ENCODE measurements around the gene BLZF1. TPM values are rescaled to one million over a fixed set of nuclear protein-coding genes. Genes with fewer than 3 reads are reported as not detected.
"Not testable (repeated sequence)": the region's sequence is repeated elsewhere in the genome, so short reads cannot be mapped to it uniquely, and the experiment has no call there.

The BLZF1 gene
- total RNA-seq, 1 donor from 2014 or later = 22.1 TPM

- Histone ChIP-seq H3K36me3 (no peaks in the 10 kb centered on the region), H3K9me3 (no peaks in the 10 kb centered on the region), H3K27me3 (no peaks in the 10 kb centered on the region), H3K4me1 (no peaks in the 10 kb centered on the region), H3K4me3 (no peak overlapping the region), H3K27ac (no peak overlapping the region)
- intact Hi-C loops (cut with DNase I) = no loop called here
- DNase-seq (ENCODE audit: extremely low spot score in 2 of 2) = no peak
- TF ChIP-seq POLR2A (IDR thresholded peaks at IDR 0.05) = no peak
- TF ChIP-seq POLR2AphosphoS5 (IDR thresholded peaks at IDR 0.05; ENCODE audit: insufficient read depth in 1 of 2, low read depth in 1 of 2) = no peak
- no peak for TF ChIP-seq CTCF (IDR thresholded peaks at IDR 0.05)
These were observed 37.1 kb upstream of the BLZF1 start for GRCh38 chr1:169330927-169331326.

DNA sequence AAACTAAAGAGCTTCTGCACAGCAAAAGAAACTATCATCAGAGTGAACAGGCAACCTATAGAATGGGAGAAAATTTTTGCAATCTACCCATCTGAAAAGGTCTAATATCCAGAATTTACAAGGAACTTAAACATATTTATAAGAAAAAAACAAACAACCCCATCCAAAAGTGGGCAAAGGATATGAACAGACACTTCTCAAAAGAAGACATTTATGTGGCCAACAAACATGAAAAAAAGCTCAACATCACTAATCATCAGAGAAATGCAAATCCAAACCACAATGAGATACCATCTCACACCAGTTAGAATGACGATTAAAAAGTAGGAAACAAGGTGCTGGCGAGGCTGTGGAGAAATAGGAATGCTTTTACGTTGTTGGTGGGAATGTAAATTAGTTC, 33.3 kb upstream of the BLZF1 start:
- H3K27me3 ChIP-seq; H3K27ac ChIP-seq; H3K4me1 ChIP-seq; H3K4me3 ChIP-seq; H3K9me3 ChIP-seq; DNase-seq (ENCODE audit: extremely low spot score in 2 of 2); intact Hi-C loops (cut with DNase I); H3K36me3 ChIP-seq: not testable (repeated sequence)

- H3K4me1 ChIP-seq; H3K36me3 ChIP-seq; H3K9me3 ChIP-seq; H3K27me3 ChIP-seq; H3K27ac ChIP-seq; H3K4me3 ChIP-seq; intact Hi-C loops (cut with DNase I); DNase-seq (ENCODE audit: extremely low spot score in 2 of 2): not testable (repeated sequence)
These were observed 30.9 kb upstream of the BLZF1 start for GRCh38 chr1:169336947-169337715.

DNA sequence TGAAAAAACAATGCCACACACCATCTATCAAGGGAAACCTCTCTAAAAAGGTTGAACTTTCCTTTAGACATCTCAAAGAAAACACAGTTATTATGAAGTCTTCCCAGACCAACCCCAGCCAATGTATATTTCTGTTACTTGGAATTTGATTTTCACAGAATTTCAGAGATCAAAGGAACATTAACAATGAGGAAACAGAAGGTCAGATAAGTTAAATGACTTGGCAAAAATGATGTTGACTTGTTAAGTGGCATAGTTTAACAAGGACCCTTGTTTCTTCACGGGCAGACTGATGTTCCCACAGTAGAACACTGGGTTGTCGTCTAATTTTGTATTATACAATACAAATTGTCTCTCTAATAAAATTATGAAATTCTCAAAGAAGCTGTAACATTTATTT, 29.4 kb upstream of the BLZF1 start:
- no peak overlapping the region for H3K27ac ChIP-seq
- H3K4me1 ChIP-seq = no peaks in the 10 kb centered on the region
- no peak overlapping the region for H3K4me3 ChIP-seq
- H3K9me3 ChIP-seq = no peaks in the 10 kb centered on the region
- no peak for TF ChIP-seq POLR2AphosphoS5 (IDR thresholded peaks at IDR 0.05; ENCODE audit: insufficient read depth in 1 of 2, low read depth in 1 of 2)
- TF ChIP-seq POLR2A (IDR thresholded peaks at IDR 0.05) = no peak
- no peak for TF ChIP-seq CTCF (IDR thresholded peaks at IDR 0.05)
- H3K36me3 ChIP-seq = no peaks in the 10 kb centered on the region
- intact Hi-C loops (cut with DNase I) = no loop called here
- no peaks in the 10 kb centered on the region for H3K27me3 ChIP-seq
- DNase-seq (ENCODE audit: extremely low spot score in 2 of 2) = no peak

- no peaks in the 10 kb centered on the region for H3K4me1 ChIP-seq
- no peaks in the 10 kb centered on the region for H3K27me3 ChIP-seq
- H3K27ac ChIP-seq = no peak overlapping the region
- no peak for TF ChIP-seq POLR2AphosphoS5 (IDR thresholded peaks at IDR 0.05; ENCODE audit: insufficient read depth in 1 of 2, low read depth in 1 of 2)
- DNase-seq (ENCODE audit: extremely low spot score in 2 of 2) = no peak
- H3K4me3 ChIP-seq = no peak overlapping the region
- intact Hi-C loops (cut with DNase I) = no loop called here
- H3K36me3 ChIP-seq = no peaks in the 10 kb centered on the region
- H3K9me3 ChIP-seq = no peaks in the 10 kb centered on the region
These were observed 28.2 kb upstream of the BLZF1 start for GRCh38 chr1:169339773-169340172.

DNA sequence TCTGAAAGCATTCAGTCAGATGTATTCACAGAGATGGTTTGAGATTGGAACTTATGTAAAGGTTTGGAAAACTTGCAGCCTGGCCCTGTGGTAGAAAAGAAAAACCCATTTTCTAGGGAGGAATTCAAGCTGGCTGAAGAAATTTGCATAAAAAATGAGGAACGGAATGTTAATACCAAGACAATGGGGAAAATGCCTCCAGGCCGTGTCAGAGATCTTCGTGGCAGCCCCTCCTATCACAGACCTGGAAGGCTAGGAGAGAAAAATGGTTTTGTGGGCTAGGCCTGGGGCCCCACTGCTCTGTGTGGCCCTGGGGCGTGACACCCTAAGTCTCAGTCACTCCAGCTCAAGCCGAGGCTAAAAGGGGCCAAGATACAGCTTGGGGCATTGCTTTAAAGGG, 27.1 kb upstream of the BLZF1 start:
- no peak for DNase-seq (ENCODE audit: extremely low spot score in 2 of 2)
- Histone ChIP-seq H3K9me3 (no peaks in the 10 kb centered on the region), H3K4me3 (no peak overlapping the region), H3K4me1 (no peaks in the 10 kb centered on the region), H3K27ac (no peak overlapping the region), H3K36me3 (no peaks in the 10 kb centered on the region), H3K27me3 (no peaks in the 10 kb centered on the region)
- TF ChIP-seq POLR2AphosphoS5 (IDR thresholded peaks at IDR 0.05; ENCODE audit: insufficient read depth in 1 of 2, low read depth in 1 of 2) (no peak), CTCF (IDR thresholded peaks at IDR 0.05) (no peak), POLR2A (IDR thresholded peaks at IDR 0.05) (no peak)
- intact Hi-C loops (cut with DNase I) = no loop called here

DNA sequence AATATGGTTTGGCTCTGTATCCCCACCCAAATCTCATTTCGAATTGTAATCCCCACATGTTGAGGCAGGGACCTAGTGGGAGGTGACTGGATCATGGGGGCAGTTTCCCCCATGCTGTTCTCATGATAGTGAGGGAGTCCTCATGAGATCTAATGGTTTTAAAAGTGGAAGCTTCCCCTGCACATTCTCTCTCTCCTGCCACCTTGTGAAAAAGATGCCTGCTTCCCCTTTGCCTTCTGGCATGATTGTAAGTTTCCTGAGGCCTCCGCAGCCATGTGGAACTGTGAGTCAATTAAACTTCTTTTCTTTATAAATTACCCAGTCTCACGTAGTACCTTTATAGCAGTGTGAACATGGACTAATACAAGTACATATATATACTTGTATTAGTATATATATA, 25.9 kb upstream of the BLZF1 start:
- H3K9me3 ChIP-seq; H3K4me3 ChIP-seq; DNase-seq (ENCODE audit: extremely low spot score in 2 of 2); H3K27ac ChIP-seq; H3K36me3 ChIP-seq; intact Hi-C loops (cut with DNase I); H3K27me3 ChIP-seq; H3K4me1 ChIP-seq: not testable (repeated sequence)
